Naive thymus-derived CD4-positive, alpha-beta T cell (primary cell): ENCODE data around the gene KIDINS220. TPM values are rescaled to one million over a fixed set of nuclear protein-coding genes. Genes with fewer than 3 reads are reported as not detected.

Experiments
- ATAC-seq: fragments of 150-1000 bp; cut with Tn5 transposase; 2 replicates; pipeline ENCODE4 v1.10.0; 2021; ENCODE audit warnings: mild to moderate bottlenecking, moderate library complexity
- CTCF ChIA-PET: fragments of 350-600 bp; sonication (Branson Sonifier 250); formaldehyde crosslinking; loops from one replicate; lab custom pipeline; 2021; ENCODE audit warnings: antibody characterized with exemption; lab: Charles Lee
- POLR2A ChIA-PET: fragments of 350-600 bp; sonication (Branson Sonifier 250); formaldehyde crosslinking; loops from one replicate; lab custom pipeline; 2021; ENCODE audit warnings: antibody characterized with exemption, inconsistent platforms; lab: Charles Lee
- DNase-seq, 9 donors: peaks; one replicate each; pipeline versions ENCODE4 v3.0.0 to v3.0.0-alpha.2; 2020 to 2022; ENCODE audit warnings: mixed read lengths in 1 of 9
- H3K27ac ChIP-seq: one replicate; pipeline ENCODE4 v1.7.0; 2013; ENCODE audit warnings: mild to moderate bottlenecking, low read depth, low read length, moderate library complexity
- H3K27me3 ChIP-seq, 2 donors: one replicate each; pipeline ENCODE4 v1.7.0; 2013; ENCODE audit warnings: low read length in 2 of 2, mild to moderate bottlenecking in 2 of 2, moderate library complexity in 2 of 2; ENCODE audit not compliant: control insufficient read depth in 2 of 2, insufficient read depth in 2 of 2
- H3K36me3 ChIP-seq, 3 experiments: 1 replicate in 2 of 3; 2 replicates in 1 of 3; pipeline ENCODE4 v1.7.0; 2013; ENCODE audit warnings: low read length in 3 of 3, mild to moderate bottlenecking in 3 of 3, moderate library complexity in 1 of 3; ENCODE audit not compliant: insufficient read depth in 3 of 3, control insufficient read depth in 2 of 3
- H3K4me1 ChIP-seq, 2 donors: one replicate each; pipeline ENCODE4 v1.7.0; 2013; ENCODE audit warnings: low read length in 2 of 2, mild to moderate bottlenecking in 2 of 2, moderate library complexity in 1 of 2; ENCODE audit not compliant: control insufficient read depth in 2 of 2, insufficient read depth in 2 of 2
- H3K4me3 ChIP-seq: 2 replicates; pipeline ENCODE4 v1.7.0; 2013; ENCODE audit warnings: mild to moderate bottlenecking, low read length
- H3K9me3 ChIP-seq, 3 experiments: 1 replicate in 2 of 3; 2 replicates in 1 of 3; pipeline ENCODE4 v1.7.0; 2013; ENCODE audit warnings: low read length in 3 of 3; ENCODE audit not compliant: control insufficient read depth in 2 of 3
- H3K27ac Mint-ChIP-seq, 9 donors: one replicate each; pipeline ENCODE4 v1.8.0; 2020 to 2022; ENCODE audit warnings: mixed read lengths in 9 of 9, mild to moderate bottlenecking in 8 of 9, moderate library complexity in 5 of 9, inconsistent platforms in 2 of 9
- H3K27me3 Mint-ChIP-seq, 5 donors: one replicate each; pipeline ENCODE4 v1.8.0; 2021 to 2022; ENCODE audit warnings: mixed read lengths in 5 of 5, mild to moderate bottlenecking in 1 of 5
- H3K36me3 Mint-ChIP-seq, 5 donors: one replicate each; pipeline ENCODE4 v1.8.0; 2020 to 2022; ENCODE audit warnings: mixed read lengths in 5 of 5, mild to moderate bottlenecking in 3 of 5, inconsistent platforms in 1 of 5
- H3K4me1 Mint-ChIP-seq, 7 donors: one replicate each; pipeline ENCODE4 v1.8.0; 2020 to 2022; ENCODE audit warnings: mixed read lengths in 7 of 7, mild to moderate bottlenecking in 3 of 7, inconsistent platforms in 1 of 7
- H3K4me3 Mint-ChIP-seq, 10 donors: one replicate each; pipeline ENCODE4 v1.8.0; 2020 to 2022; ENCODE audit warnings: mild to moderate bottlenecking in 10 of 10, mixed read lengths in 10 of 10, moderate library complexity in 6 of 10, inconsistent platforms in 2 of 10
- H3K9me3 Mint-ChIP-seq, 11 donors: one replicate each; pipeline ENCODE4 v1.8.0; 2020 to 2022; ENCODE audit warnings: mixed read lengths in 11 of 11, mild to moderate bottlenecking in 4 of 11, inconsistent platforms in 1 of 11, moderate library complexity in 1 of 11
- intact Hi-C, 2 donors: fragments of 100-400 bp; cut with micrococcal nuclease; formaldehyde crosslinking; loops; one replicate each; pipeline ENCODE4 v1.15.1; 2023
- polyA plus RNA-seq, 2 donors: library from polyadenylated mRNA; unstranded; fragments of 300-500 nt; fragmentation: Illumina TruSeq; gene quantifications; one replicate each; pipeline ENCODE4 v1.2.3, GENCODE V29; 2021
- total RNA-seq, 6 experiments: library from RNA in 5 of 6; stranded (reverse) in 5 of 6; gene quantifications; 1 replicate in 5 of 6; 2 replicates in 1 of 6; pipeline ENCODE4 v1.2.3 and lab custom pipeline; 2021 to 2026

Gene KIDINS220
- total and polyA plus RNA-seq, 7 experiments from 2014 or later = 23.8 to 54.3 (median 43.0) TPM

DNA sequence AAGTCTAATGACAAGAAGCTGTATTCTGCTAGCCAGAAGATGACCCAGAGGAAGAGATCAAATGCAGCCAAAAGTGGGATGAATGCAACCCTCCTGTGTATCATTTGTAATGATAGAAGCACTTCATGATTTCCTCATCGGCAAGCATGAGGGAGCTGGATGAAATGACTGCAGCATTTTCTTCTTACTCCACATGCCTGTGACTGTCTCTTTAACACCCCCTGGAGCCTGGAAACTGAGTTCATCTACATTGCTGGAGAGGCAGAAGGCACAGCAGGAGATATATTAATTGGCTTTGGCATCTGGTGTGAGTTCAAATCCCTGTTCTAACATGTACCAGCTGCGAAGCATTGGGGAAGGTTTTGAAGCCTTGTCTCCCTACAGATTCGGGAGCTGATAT, 117.9 kb downstream of the KIDINS220 start:
- no peak overlapping the region for H3K4me3 ChIP-seq
- POLR2A ChIA-PET = no interaction called here
- Mint-ChIP-seq H3K4me3 (no peak overlapping the region), H3K27ac (no peak overlapping the region), H3K36me3 (peaks cover 0 to 9% (median 4%) of the 10 kb centered on the region in 5 donors), H3K9me3 (peaks cover 0 to 18% (median 6%) of the 10 kb centered on the region in 11 donors), H3K27me3 (peaks cover 0 to 10% (median 2%) of the 10 kb centered on the region in 5 donors), H3K4me1 (no peaks in the 10 kb centered on the region)
- H3K36me3 ChIP-seq = no peaks in the 10 kb centered on the region
- intact Hi-C loops = no loop called here
- no peaks in the 10 kb centered on the region for H3K4me1 ChIP-seq
- no peak for DNase-seq
- CTCF ChIA-PET = no interaction called here
- no peak for ATAC-seq
- no peak overlapping the region for H3K27ac ChIP-seq
- H3K27me3 ChIP-seq = no peaks in the 10 kb centered on the region
- no peaks in the 10 kb centered on the region for H3K9me3 ChIP-seq

DNA sequence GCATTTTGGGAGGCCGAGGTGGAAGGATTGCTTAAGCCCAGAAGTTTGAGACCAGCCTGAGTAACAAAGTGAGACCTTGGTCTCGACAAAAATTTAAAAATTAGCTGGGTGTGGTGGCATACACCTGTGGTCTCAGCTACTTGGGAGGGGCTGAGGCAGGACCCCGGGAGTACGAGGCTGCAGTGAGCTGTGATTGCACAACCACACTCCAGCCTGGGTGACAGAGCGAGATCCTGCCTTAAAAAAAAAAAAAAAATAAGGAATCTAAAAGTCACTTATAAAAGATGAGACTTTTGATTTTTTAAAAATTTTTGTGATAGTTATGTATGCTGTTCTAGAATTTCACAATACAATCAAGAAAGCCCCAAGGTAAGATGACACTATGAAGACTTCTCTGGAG, 122.4 kb downstream of the KIDINS220 start:
- POLR2A ChIA-PET = no interaction called here
- no peaks in the 10 kb centered on the region for H3K4me1 Mint-ChIP-seq
- intact Hi-C loops = no loop called here
- Histone ChIP-seq H3K9me3 (no peaks in the 10 kb centered on the region), H3K27me3 (no peaks in the 10 kb centered on the region), H3K4me1 (no peaks in the 10 kb centered on the region), H3K36me3 (no peaks in the 10 kb centered on the region), H3K4me3 (no peak overlapping the region), H3K27ac (no peak overlapping the region)
- DNase-seq = no peak
- H3K27me3 Mint-ChIP-seq = peaks cover 0 to 19% (median 10%) of the 10 kb centered on the region in 5 donors
- ATAC-seq = no peak
- H3K4me3 Mint-ChIP-seq = no peak overlapping the region
- peaks cover 0 to 4% (median 4%) of the 10 kb centered on the region in 5 donors for H3K36me3 Mint-ChIP-seq
- H3K9me3 Mint-ChIP-seq = peaks cover 0 to 18% (median 6%) of the 10 kb centered on the region in 11 donors
- CTCF ChIA-PET = no interaction called here
- H3K27ac Mint-ChIP-seq = no peak overlapping the region

DNA sequence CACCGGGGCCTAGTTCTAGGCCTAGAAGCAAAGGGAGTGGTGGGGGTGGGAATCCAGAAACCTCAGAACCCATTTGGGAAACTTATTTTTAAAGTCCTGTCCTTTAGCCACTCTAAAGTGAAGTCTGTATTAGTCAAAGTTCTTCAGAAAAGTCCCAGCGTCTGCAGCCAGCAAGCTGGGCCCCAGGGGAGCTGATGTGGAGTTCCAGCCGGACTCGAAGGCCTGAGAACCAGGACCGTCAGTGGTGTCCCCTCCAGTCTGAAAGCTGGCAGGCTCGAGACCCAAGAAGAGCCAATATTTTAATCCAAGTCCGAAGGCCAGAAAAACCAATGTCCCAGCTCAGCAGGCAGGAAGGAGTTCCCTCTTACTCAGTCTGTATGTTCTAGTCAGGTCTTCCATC, 123.1 kb downstream of the KIDINS220 start:
- CTCF ChIA-PET = no interaction called here
- no peak overlapping the region for H3K4me3 ChIP-seq
- DNase-seq (no peak), ATAC-seq (no peak)
- intact Hi-C loops = no loop called here
- H3K9me3 Mint-ChIP-seq = peaks cover 0 to 18% (median 6%) of the 10 kb centered on the region in 11 donors
- H3K27ac Mint-ChIP-seq = no peak overlapping the region
- no peak overlapping the region for H3K4me3 Mint-ChIP-seq
- H3K4me1 ChIP-seq = no peaks in the 10 kb centered on the region
- H3K36me3 ChIP-seq = no peaks in the 10 kb centered on the region
- H3K36me3 Mint-ChIP-seq = peaks cover 0 to 4% (median 4%) of the 10 kb centered on the region in 5 donors
- POLR2A ChIA-PET = no interaction called here
- H3K9me3 ChIP-seq = no peaks in the 10 kb centered on the region
- H3K4me1 Mint-ChIP-seq = no peaks in the 10 kb centered on the region
- H3K27me3 ChIP-seq = no peaks in the 10 kb centered on the region
- no peak overlapping the region for H3K27ac ChIP-seq
- peaks cover 0 to 19% (median 10%) of the 10 kb centered on the region in 5 donors for H3K27me3 Mint-ChIP-seq

DNA sequence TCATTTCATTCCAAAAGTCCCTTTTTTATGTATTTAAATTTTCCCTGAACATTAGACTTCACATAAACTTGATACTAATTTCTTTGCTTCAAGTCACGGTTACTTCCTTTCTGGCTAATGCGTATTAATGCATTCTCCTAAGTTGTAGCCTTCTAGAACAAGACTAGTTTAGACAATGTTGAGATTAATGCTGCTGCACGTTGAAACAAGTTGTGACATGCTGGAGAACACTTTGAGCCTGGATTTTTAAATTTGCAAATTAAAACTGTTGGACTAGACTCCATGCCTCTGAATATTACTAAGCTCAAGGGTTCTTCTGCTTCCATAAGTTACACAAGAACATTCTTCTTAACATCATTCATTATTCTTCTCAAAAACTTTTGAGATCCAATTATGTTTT, 126.5 kb downstream of the KIDINS220 start:
- H3K27me3 Mint-ChIP-seq = peaks cover 2 to 15% (median 10%) of the 10 kb centered on the region in 5 donors
- POLR2A ChIA-PET = no interaction called here

DNA sequence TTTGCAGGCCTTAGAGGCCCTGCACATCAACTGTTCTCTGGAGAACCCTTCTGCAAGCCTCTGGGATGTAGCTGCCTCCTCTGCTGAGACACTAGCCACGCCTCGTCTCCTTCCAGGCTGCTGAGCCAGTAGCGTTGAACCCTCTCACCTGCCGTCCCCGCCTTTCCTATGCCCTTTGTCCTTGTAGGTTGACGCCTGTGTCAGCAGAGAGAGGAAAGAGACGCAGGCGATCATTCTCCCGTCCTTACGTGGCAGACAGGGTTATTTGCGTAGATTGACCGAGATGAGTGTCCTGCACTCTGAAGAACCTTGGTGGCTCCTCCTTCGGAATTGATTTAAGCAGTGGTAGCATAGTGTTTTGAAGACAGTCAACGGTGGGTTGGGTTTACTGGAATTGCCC, 127.8 kb downstream of the KIDINS220 start:
- DNase-seq = no peak
- Mint-ChIP-seq H3K36me3 (peaks cover 0 to under 1% (median 0%) of the 10 kb centered on the region in 5 donors), H3K27ac (no peak overlapping the region), H3K27me3 (peaks cover 2 to 11% (median 8%) of the 10 kb centered on the region in 5 donors), H3K9me3 (peaks cover 0 to 4% (median 0%) of the 10 kb centered on the region in 11 donors), H3K4me1 (peaks cover 0 to 2% (median 0%) of the 10 kb centered on the region in 7 donors), H3K4me3 (no peak overlapping the region)
- ATAC-seq = no peak
- no peaks in the 10 kb centered on the region for H3K9me3 ChIP-seq
- no peak overlapping the region for H3K4me3 ChIP-seq
- intact Hi-C loops = no loop called here
- no peaks in the 10 kb centered on the region for H3K36me3 ChIP-seq
- no peaks in the 10 kb centered on the region for H3K4me1 ChIP-seq
- no peak overlapping the region for H3K27ac ChIP-seq
- ChIA-PET CTCF (no interaction called here), POLR2A (no interaction called here)
- H3K27me3 ChIP-seq = no peaks in the 10 kb centered on the region

More for the DNA sequence above, 126.5 kb downstream of the KIDINS220 start:
- H3K27ac ChIP-seq = no peak overlapping the region
- H3K4me1 Mint-ChIP-seq = peaks cover 0 to 2% (median 0%) of the 10 kb centered on the region in 7 donors
- H3K9me3 ChIP-seq = no peaks in the 10 kb centered on the region
- no peak overlapping the region for H3K4me3 Mint-ChIP-seq
- no peak overlapping the region for H3K4me3 ChIP-seq
- H3K9me3 Mint-ChIP-seq = peaks cover 0 to 9% (median 3%) of the 10 kb centered on the region in 11 donors
- no peaks in the 10 kb centered on the region for H3K4me1 ChIP-seq
- DNase-seq = no peak
- H3K27ac Mint-ChIP-seq = no peak overlapping the region
- no peaks in the 10 kb centered on the region for H3K36me3 ChIP-seq
- CTCF ChIA-PET = no interaction called here
- H3K27me3 ChIP-seq = no peaks in the 10 kb centered on the region
- ATAC-seq = no peak
- intact Hi-C loops = no loop called here
- H3K36me3 Mint-ChIP-seq = peaks cover 0 to 4% (median 4%) of the 10 kb centered on the region in 5 donors

DNA sequence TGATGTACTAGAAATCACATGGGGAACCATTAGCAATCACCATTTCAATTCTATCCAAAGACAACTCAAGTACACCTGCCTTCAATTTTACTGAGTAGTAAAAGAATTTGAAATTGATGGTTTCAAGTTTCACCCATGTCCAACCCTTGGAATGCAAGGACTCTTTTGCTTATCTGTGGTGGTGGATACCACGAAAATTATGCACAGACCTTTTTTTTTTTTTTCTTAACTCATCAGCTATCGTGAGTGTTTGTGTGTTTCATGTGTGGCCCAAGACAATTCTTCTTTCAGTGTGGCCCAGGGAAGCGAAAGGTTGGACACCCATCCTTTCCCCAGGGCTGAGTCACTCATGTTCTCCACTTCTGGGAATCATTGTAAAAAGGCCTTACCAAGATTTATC, 132.5 kb downstream of the KIDINS220 start:
- Mint-ChIP-seq H3K9me3 (peaks cover 0 to 3% (median 0%) of the 10 kb centered on the region in 11 donors), H3K27me3 (peaks cover 0 to 6% (median 0%) of the 10 kb centered on the region in 5 donors), H3K27ac (no peak overlapping the region), H3K4me3 (no peak overlapping the region), H3K4me1 (peaks cover 0 to 2% (median 0%) of the 10 kb centered on the region in 7 donors), H3K36me3 (no peaks in the 10 kb centered on the region)
- Histone ChIP-seq H3K27me3 (no peaks in the 10 kb centered on the region), H3K27ac (no peak overlapping the region), H3K9me3 (no peaks in the 10 kb centered on the region), H3K4me1 (no peaks in the 10 kb centered on the region), H3K4me3 (no peak overlapping the region), H3K36me3 (no peaks in the 10 kb centered on the region)
- intact Hi-C loops = no loop called here
- POLR2A ChIA-PET = no interaction called here
- ATAC-seq (no peak), DNase-seq (no peak)
- CTCF ChIA-PET = no interaction called here

DNA sequence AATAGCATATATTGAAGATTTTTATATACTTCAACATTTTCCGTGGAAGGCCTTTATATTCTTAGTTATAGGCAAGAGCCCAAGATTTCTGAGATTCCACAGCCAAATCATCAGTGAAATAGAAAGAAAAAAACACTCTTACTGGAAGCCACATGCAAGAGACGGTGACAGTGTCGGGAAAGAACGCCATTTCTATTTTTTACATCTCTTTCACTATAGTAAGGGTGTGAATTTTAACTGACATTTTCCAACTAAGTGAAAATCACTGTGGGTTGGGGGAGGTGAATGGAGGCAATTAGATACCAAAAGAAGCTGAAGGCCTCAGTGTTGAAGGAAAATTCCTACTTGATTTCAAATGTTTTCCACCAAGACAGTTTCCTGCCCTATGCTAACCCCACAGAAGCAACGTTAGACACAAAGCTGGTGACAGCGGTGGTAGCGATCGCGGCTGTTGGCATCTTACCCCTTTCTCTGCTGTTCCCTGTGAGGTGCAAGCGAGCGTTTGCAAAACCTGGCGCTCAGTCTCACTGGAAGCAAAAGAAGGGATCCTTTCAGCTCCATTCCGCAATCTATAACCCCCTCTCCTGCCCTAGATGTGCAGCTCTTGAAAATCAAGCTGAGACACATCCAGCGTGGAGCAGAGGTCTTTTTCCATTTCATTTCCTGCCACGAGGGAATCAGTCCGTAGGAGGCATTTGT, 135.6 kb downstream of the KIDINS220 start:
- Histone ChIP-seq H3K4me3 (no peak overlapping the region), H3K27ac (no peak overlapping the region), H3K4me1 (no peaks in the 10 kb centered on the region), H3K36me3 (no peaks in the 10 kb centered on the region), H3K27me3 (no peaks in the 10 kb centered on the region), H3K9me3 (no peaks in the 10 kb centered on the region)
- CTCF ChIA-PET = interaction anchor here (0.6 kb wide), 1 partner anchor 1606 kb away, joined by 3 read pairs; no protein-coding TSS in a partner anchor
- intact Hi-C loops = no loop called here
- no peak for DNase-seq
- Mint-ChIP-seq H3K36me3 (no peaks in the 10 kb centered on the region), H3K27me3 (no peaks in the 10 kb centered on the region), H3K4me3 (no peak overlapping the region), H3K9me3 (peaks cover 0 to 16% (median 3%) of the 10 kb centered on the region in 11 donors), H3K4me1 (peaks cover 0 to under 1% (median 0%) of the 10 kb centered on the region in 7 donors), H3K27ac (no peak overlapping the region)
- POLR2A ChIA-PET = no interaction called here
- no peak for ATAC-seq
